ENCODE measurements around the gene BTN2A1.
"Not testable (repeated sequence)": the region's sequence is repeated elsewhere in the genome, so short reads cannot be mapped to it uniquely, and the experiment has no call there.

The BTN2A1 gene

DNA sequence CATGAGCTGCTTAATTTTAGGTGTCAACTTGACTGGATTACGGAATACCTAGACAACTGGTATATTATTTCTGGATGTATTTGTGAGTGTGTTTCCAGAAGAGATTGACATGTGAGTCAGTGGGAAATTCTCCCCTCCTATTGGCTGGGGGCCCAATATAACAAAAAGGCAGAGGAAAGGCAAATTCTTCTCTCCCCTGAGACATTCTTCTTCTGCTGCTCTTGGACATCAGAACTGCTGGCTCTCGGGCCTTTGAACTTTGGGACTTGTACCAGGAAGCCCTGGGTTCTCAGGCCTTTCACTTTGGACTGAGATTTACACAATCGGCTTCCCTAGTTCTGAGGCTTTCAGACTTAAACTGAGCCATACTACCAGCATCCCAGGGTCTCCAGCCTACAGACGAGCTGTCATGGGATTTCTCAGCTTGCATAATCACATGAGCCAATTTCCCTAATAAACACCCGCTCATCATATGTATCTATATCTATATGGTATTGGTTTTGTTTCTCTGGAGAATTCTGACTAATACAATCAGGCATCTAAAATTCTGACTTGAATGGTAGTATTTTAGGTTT lies 25.0 kb upstream of the BTN2A1 start:
- DNase-seq (ENCODE audit: low read depth) = no peak

DNA sequence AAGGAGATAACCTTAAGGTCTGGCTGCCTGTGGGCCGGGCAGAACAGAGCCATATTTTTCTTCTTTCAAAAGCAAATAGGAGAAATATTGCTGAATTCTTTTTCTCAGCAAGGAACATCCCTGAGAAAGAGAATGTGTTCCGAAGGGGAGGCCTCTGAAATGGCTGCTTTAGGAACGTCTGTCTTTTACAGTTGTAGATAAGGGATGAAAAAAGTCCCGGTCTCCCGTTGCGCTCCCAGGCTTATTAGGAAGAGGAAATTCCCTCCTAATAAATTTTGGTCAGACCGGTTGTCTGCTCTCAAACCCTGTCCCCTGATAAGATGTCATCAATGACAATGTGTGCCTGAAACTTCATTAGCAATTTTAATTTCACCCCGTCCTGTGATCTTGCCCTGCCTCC lies 24.1 kb upstream of the BTN2A1 start:
- not testable (repeated sequence) for DNase-seq (ENCODE audit: low read depth)

DNA sequence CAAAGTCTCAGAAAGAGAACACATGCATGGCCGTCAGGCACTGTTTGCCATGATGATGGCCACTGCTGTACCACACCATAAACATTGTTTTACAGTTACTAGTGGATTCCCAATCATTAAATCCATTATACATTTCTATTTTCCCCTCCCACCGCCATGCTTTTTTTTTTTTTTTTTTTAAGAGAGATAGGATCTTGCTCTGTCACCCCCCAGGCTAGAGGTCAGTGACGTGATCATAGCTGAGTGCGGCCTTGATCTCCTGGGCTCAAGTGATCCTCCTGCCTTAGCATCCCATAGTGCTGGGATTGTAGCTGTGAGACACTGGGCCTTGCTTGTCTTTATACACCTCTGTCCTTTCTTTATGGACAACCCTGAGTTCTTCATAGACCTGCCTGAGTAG lies 21.7 kb upstream of the BTN2A1 start:
- DNase-seq (ENCODE audit: low read depth) = no peak

DNA sequence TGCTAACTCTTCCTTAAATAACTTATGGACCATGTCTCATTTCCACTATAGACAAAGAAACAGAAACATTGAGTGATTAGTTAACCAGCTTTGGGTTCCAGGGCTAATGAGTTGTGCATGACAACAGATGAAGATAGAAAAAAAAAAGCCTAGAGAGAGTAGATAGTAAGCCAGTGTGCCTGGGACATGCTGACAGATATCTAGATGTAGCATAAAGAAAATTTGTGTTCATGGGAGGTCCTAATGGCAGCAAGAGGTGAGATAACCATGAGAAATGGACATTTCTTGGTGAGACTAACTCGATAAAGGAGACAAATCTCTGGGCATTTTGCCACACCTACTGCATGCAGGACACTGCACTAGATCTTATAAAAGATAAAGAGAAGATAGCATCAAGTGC lies 20.2 kb upstream of the BTN2A1 start:
- DNase-seq (ENCODE audit: low read depth) = no peak

DNA sequence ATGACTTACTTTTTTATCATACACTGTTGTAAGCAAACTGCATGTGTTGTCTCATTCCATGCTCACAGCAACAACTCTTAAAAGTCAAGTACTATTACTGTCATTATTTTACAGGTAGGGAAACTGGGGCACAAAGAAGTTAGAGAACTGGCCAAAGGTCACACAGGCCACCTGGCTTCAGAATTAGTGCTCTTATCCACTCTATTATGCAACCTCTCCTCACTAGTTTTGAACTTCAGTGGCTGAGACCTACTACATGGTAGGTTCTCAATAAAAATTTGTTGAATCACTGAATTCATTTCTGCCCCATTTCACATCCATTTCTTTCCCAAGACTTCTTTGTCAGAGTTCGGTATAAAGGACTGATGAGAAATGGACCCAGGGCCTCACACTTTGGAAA lies 19.8 kb upstream of the BTN2A1 start:
- DNase-seq (ENCODE audit: low read depth) = no peak

DNA sequence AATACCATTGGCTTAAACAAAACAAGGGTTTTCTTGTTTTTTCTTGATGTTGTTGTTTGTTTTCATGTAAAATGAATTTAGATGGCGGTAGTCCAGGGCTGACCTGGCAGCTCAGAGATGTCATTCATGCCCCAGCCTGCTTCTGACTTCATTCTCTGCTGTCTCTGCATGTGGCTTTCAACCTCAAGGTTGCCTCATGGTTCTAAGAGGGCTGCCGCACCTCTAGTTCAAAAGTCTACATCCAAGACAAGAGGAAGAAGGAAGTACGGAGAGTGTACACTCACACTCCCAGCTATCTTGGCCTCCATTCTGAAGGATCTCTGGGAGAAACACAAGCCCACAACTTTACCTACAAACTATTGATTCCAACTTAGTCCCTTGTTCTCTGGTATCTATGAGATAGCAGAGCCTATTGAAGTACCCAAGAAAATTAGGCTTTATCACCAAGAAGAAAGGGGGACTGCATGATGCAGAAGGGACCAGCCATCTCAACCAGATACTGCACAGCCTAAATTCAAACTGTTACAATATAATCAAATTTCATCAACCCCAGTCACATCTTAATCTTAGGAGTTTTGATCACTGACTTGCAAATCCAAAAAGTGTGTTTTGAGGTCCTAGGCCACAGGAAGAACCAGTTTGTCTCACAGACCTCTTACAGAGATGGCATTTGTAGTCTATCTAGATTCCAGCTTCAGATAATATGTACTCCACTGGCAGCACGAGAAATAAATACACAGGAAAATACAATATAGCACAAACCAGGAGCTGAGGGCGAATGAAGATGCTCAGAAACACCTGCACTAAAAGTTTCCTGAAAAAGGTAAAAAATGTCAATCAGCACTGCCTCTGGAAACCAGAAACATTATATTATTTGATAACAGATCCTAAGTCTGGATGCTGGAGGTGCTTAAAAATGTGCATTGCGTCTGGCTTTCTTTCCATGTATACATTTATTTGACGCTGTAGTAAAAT lies 18.3 kb upstream of the BTN2A1 start:
- no peak for DNase-seq (ENCODE audit: low read depth)

DNA sequence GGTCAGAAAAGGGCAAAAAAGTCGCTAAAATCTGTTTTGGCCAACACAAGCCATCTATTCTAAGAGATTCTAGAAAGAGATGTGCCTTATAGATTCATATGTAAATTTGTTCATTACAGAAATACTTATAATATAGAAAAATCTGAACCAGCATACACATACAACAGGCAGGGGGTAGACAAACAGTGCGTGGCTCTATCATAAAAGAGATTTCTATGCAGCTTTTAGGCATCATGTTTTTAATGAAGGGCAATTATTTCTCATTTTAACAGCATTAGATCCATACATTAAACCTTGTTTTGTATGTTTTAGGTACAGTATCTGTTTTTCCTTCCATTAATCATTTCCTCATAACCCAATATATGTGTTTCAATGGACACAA lies 16.8 kb upstream of the BTN2A1 start:
- DNase-seq (ENCODE audit: low read depth) = no peak

DNA sequence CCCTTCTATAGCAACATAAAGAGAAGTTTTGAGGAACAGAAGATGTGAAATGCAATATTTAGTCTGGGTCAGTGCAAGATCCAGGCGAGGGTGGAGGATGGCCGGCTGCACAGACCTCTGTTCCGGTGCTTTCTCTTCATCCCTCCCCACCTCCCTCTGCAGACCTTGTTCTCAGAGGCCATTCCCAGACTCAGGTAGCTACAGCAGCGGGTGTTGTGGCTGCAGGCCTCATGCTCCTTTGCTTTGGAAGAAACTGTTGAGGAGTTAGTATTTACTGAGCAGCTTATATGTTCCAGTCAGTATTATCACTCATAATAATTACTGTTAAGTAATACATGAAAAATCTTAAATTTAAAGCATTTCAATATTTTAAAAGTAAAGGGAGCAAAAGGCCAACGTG lies 15.8 kb upstream of the BTN2A1 start:
- DNase-seq (ENCODE audit: low read depth) = no peak

DNA sequence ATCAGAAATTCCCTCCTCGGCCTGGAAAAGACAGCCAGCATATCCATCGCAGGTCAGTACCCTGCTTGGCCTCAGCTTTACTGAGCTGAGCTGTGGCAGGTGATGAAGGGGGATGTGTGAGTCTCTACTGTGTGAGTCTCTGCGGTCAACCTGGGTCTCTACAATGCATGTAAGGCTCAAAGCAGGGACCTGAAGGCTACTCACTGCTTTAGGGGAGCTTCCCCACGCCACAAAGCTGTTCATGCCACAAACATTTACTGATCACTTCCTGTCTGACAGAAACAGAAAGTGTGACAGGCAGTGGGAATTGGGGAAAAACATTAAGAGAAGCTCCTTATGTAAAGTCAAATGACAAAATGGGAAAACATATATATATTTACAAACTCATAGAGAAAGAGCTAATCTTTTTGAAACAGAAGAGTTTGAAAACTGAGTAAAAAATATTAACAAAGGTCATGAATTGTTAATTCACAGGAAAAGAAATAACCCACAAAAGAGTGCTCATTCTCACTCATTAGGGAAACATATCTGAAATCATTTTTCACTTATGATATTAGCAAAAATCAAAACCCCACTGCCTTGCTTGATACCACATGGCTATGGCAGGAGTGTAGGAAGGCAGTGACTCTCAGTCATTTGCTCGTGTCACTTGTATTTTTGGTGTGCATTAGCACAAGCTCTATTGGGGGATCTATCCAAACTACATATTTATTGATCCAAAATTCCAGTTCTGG lies 11.7 kb upstream of the BTN2A1 start:
- DNase-seq (ENCODE audit: low read depth) = no peak

DNA sequence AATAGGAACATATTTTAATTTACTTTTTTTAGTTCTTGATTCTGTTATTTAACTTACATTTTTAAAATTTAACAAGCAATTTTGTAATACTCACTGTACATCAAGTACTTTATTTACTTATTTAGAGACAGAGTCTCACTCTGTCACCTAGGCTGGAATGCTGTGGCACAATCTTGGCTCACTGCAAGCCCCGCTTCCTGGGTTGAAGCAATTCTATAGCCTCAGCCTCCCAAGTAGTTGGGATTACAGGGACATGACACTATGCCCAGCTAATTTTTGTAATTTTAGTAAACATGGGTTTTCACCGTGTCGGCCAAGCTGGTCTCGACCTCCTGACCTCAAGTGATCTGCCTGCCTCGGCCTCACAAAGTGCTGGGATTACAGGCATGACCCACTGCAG lies 10.5 kb upstream of the BTN2A1 start:
- DNase-seq (ENCODE audit: low read depth) = no peak

DNA sequence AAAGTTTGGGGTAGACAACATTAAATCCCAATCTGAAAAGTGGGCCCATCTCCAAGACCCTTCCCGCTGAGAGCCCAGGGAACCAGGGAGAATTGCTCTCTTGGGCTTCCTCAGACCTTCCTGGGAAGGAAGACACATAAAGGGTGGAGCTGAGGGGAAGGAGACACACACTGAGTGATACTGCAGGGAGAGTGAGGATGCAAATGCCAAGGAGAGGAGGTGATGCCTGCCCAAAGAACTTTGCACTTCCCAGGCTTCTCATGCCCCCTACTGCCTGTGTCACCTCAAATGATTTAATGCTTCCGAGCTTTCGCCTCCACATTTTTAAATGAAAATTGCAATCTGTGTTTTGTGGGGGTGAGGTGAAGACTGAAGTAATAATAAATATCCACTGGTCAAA lies 7.5 kb upstream of the BTN2A1 start:
- no peak for DNase-seq (ENCODE audit: low read depth)

DNA sequence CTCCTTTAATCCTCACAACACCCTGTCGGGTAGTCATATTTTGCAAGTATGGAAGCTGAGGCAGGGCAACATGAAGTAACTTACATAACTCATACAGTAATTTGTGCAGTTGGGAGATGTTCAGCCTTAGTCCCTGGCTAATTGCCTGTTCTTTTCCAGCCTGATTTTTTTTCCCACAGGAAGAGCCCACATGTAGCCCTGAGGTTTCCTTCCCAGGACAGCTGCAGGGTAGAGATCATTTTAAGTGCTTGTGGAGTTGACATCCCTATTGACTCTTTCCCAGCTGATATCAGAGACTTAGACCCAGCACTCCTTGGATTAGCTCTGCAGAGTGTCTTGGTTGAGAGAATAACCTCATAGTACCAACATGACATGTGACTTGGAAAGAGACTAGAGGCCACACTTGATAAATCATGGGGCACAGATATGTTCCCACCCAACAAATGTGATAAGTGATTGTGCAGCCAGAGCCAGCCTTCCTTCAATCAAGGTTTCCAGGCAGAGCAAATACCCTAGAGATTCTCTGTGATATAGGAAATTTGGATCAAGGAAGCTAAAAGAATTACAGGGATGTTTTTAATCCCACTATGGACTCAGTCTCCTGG lies 5.0 kb upstream of the BTN2A1 start:
- no peak for DNase-seq (ENCODE audit: low read depth)

DNA sequence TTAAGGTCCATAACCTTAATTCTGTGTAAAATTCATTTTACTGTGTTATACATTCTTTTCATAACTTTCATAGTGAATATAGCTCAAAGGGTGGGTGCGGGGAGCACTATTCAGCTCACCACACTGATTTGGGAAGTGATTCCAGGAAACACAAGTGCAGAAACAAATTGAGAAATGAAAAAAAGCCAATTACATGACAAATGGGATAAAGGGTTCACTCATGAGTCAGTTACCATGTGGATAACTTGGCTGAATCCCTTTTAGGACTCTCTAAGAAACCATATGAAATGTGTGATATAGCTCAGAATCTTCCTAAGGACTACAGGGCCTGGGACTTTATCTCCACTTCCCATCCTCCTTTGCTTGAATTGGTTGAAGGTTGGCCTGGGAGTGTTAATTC lies 3.1 kb upstream of the BTN2A1 start:
- DNase-seq (ENCODE audit: low read depth) = no peak

DNA sequence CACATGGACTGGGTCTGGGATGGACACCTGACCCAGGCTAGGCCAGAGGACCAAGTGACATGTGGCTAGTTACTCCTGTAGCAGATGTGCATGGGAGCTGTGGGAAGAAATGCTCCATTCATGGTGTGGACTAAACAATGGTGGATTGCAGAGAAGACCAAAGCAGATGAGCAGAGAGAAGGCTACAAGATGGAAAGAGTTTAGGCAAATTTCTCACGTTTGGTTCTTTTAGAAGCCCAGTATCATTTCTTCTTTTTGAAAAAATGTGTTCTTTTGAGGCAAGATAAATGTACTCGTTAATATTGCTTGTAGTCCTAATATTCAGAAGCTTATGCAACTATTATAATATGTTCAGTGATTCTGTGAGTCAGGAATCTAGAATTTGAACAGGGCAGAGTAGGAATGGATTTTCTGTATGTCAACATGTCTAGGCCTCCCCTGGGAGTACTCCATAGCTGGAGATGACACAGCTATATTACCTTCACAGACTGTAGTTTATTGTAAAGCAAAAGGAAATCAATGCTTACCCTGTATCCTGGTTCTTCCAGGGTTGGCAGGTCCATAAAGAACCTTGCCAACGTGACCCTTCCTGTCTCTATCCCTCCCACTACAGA lies 2.3 kb upstream of the BTN2A1 start:
- DNase-seq (ENCODE audit: low read depth) = no peak

DNA sequence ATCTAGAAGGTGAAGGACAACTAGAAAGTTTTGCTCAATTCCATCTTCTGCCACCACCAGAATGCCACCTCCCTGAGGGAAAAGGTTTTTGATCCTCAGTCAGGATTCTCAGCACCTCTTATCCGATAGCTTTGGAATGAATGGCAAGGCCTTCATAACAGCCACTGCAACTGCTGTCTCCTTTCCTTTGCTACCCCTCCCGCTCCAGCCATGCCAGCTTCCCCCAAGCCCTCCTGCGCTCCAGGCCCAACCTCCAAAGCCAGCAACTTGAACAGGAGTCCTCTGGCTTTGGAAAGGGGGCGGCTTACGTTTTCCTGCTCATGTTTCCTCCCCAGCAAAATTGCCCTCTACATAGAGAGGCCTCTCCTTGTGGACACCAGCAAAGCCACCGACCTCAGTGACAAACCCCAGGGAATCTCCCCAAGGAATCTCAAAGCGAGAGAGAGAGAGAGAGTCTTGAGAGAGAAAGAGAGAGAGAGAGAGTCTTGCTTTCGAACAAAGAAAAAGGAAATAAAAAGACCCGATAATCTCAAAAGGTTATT lies 420 bp upstream of the BTN2A1 start:
- DNase-seq (ENCODE audit: low read depth) = no peak

DNA sequence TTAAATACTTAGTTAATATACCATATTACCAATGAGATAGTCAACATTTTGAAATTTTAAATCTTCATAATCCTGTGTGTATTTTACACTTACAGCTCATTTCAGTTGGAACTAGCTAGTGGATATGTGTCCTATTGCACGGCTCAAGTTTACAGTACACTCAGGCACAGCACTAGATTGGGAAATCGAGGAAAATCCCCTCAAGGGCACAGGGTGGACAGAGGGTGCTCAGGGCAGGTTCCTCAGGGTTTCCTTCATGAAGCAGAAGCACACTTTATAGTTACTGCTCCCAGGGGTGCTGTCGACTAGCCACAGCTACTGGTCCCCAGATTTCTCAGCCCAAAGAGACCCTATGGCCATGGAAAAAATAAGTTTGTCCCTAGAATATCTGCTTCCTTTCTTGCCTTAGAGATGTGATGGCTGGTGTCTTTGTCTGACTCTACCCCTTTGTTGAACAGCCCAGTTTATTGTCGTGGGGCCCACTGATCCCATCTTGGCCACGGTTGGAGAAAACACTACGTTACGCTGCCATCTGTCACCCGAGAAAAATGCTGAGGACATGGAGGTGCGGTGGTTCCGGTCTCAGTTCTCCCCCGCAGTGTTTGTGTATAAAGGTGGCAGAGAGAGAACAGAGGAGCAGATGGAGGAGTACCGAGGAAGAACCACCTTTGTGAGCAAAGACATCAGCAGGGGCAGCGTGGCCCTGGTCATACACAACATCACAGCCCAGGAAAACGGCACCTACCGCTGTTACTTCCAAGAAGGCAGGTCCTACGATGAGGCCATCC lies 1.5 kb downstream of the BTN2A1 start:
- no peak for DNase-seq (ENCODE audit: low read depth)

DNA sequence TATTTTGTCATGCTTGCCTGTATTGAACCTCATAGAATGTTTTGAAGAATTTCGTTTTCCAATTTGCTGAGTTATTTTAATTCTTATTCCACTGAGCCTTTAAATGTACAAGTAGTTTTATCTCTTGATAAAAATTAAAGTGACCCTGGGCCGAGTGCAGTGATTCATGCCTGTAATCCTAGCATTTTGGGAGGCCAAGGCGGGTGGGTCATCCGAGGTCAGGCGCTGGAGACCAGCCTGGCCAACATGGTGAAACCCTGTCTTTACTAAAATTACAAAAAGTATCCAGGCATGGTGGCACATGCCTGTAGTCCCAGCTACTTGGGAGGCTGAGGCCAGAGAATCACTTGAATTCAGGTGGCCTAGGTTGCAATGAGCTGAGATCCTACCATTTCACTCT lies 3.6 kb downstream of the BTN2A1 start:
- DNase-seq (ENCODE audit: low read depth) = not testable (repeated sequence)

DNA sequence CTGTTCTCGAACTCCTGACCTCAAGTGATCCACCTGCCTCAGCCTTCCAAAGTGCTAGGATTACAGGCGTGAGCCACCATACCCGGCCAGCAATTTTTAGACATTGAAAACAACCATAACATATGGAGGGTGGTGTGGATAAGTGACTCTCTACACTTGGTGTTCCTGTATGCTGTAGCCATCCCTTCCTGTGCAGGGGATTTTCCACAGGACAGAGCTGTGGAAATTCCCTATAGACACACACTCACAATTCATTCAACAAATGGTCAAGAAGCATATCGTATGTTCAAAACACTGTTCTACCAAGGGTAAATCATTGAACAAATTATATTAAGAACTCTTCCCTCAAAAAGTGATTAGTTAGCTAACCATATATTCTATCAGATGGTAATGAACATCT lies 6.3 kb downstream of the BTN2A1 start:
- DNase-seq (ENCODE audit: low read depth) = no peak

DNA sequence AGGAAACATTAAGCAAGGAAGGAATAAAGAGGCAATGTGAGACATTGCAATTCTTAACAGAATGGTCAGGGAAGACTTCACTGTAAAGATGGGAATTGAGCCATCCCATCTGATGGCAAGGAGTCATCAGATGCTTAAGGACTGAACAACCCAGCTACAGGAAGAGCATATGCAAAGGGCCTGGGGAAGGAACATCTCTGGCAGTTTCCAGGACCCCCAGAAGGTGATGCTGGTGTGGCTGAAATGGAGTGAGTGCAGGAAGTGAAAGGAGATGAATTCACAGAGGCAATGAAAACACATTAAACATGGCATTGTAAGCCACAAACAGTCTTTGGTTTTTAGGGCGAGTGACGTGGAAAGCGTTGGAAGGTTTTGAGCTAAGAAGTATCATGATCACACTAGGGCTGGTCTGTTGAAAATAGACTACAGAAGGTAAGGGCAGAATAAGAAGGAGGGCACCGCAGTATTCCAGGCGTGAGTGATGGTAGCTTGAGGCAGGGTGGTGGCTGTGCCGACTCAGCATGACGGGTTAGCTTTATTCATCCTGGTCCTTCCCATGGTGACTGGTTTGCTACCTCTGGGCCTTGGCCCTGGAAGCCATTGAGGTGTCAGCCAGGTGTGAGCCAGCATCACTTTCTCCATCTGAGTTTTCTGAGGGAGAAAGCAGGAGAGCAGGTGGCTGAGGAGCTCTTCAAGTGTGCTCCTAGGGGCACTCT lies 6.8 kb downstream of the BTN2A1 start:
- DNase-seq (ENCODE audit: low read depth) = no peak

DNA sequence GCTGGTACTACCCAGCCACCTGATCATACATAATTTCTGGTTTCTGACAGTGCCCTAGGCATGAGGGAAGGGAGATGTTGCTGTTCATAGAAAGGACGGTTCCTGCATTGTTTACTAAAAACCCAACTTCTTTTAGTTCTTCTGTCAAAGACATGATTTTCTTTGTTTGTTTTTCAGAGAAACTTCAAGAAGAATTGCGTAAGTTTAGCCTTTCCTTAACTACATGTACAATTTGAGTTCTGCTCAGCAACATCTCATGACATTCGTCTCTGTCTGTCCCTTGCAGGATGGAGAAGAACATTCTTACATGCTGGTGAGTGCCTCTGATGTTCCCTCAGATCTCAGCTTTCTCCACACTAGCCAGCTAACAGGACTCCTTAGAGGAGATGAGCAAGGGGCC lies 8.0 kb downstream of the BTN2A1 start:
- DNase-seq (ENCODE audit: low read depth) = no peak

Data from T follicular helper cell (primary cell).